GM23248 (cell line): ENCODE data around the gene TNIK. TPM values are rescaled to one million over a fixed set of nuclear protein-coding genes. Genes with fewer than 3 reads are reported as not detected.

Experiments used
- DNase-seq: peaks from one replicate; pipeline ENCODE4 v3.0.0-alpha.2; 2015
- H2AFZ ChIP-seq: fragments of 200-600 bp; sonication (generic); 2 replicates; pipeline ENCODE4 v1.6.1; 2016; ENCODE audit warnings: antibody characterized with exemption
- H3F3A ChIP-seq: fragments of 200-600 bp; sonication (generic); 2 replicates; pipeline ENCODE4 v1.6.1; 2016; ENCODE audit warnings: mild to moderate bottlenecking, antibody characterized with exemption, mixed run types; ENCODE audit not compliant: insufficient read depth
- H3K27ac ChIP-seq: fragments of 200-600 bp; sonication (generic); 2 replicates; pipeline ENCODE4 v1.5.1; 2016; ENCODE audit warnings: mild to moderate bottlenecking
- H3K27me3 ChIP-seq: fragments of 200-600 bp; sonication (generic); replicated peaks from 2 replicates; pipeline ENCODE4 v1.6.1; 2016; ENCODE audit warnings: mild to moderate bottlenecking; ENCODE audit not compliant: insufficient read depth
- H3K36me3 ChIP-seq: fragments of 200-600 bp; sonication (generic); 2 replicates; pipeline ENCODE4 v1.6.1; 2016; ENCODE audit warnings: low read depth, mild to moderate bottlenecking
- H3K4me1 ChIP-seq: fragments of 200-600 bp; sonication (generic); 2 replicates; pipeline ENCODE4 v1.6.1; 2016; ENCODE audit warnings: mild to moderate bottlenecking; ENCODE audit not compliant: insufficient read depth
- H3K4me2 ChIP-seq: fragments of 200-600 bp; sonication (generic); one replicate; pipeline ENCODE4 v1.6.1; 2016; ENCODE audit warnings: mild to moderate bottlenecking; ENCODE audit not compliant: unreplicated experiment
- H3K4me3 ChIP-seq: fragments of 200-600 bp; sonication (generic); 2 replicates; pipeline ENCODE4 v1.5.1; 2016; ENCODE audit warnings: mild to moderate bottlenecking
- H3K79me2 ChIP-seq: fragments of 200-600 bp; sonication (generic); 2 replicates; pipeline ENCODE4 v1.6.1; 2016; ENCODE audit warnings: mild to moderate bottlenecking; ENCODE audit not compliant: insufficient read depth
- H3K9ac ChIP-seq: fragments of 200-600 bp; sonication (generic); 2 replicates; pipeline ENCODE4 v1.6.1; 2016; ENCODE audit warnings: mild to moderate bottlenecking
- H3K9me2 ChIP-seq: fragments of 200-600 bp; sonication (generic); 2 replicates; pipeline ENCODE4 v1.6.1; 2016; ENCODE audit warnings: mixed run types, mild to moderate bottlenecking, moderate library complexity; ENCODE audit not compliant: insufficient read depth
- H3K9me3 ChIP-seq: fragments of 200-600 bp; sonication (generic); one replicate; pipeline ENCODE4 v1.6.1; 2017; ENCODE audit warnings: low read depth
- H4K20me1 ChIP-seq: fragments of 200-600 bp; sonication (generic); 2 replicates; pipeline ENCODE4 v1.6.0; 2016; ENCODE audit not compliant: insufficient read depth
- EZH2 ChIP-seq: fragments of 200-600 bp; sonication (generic); IDR thresholded peaks from 2 replicates; pipeline ENCODE4 v1.6.1; 2018; ENCODE audit warnings: antibody characterized with exemption, mild to moderate bottlenecking; ENCODE audit not compliant: insufficient read depth, poor library complexity, severe bottlenecking
- EZH2phosphoT487 ChIP-seq: fragments of 200-600 bp; sonication (generic); IDR thresholded peaks from 2 replicates; pipeline ENCODE4 v1.6.1; 2018; ENCODE audit warnings: antibody characterized with exemption, moderate library complexity, mild to moderate bottlenecking, low read depth; ENCODE audit not compliant: insufficient read depth
- whole genome bisulfite sequencing, 2 experiments: methylation state at CpG; one replicate each; pipeline ENCODE4 v1.1.6; 2015 to 2017; ENCODE audit warnings: low lambda C conversion rate in 2 of 2, low coverage in 1 of 2; ENCODE audit errors: missing lambda C conversion rate in 2 of 2; 5-methylcytosine and 5-hydroxymethylcytosine counted together
- in situ Hi-C: fragments of 300-500 bp; cut with MboI; formaldehyde crosslinking; loops from 2 replicates; pipeline ENCODE4 v1.15.0; 2020
- polyA plus RNA-seq: library from polyadenylated mRNA; unstranded; fragments of >200 nt; fragmentation: Nextera tagmentation; extraction: Ambion mirVana; gene quantifications from 2 replicates; pipeline ENCODE4 v1.2.1, GENCODE V29; 2016
- total RNA-seq: library from RNA; depleted of rRNA; stranded (reverse); fragments of >200 nt; shearing (Covaris generic); gene quantifications from 2 replicates; pipeline ENCODE4 v1.2.3, GENCODE V29; 2014

TNIK gene
- total and polyA plus RNA-seq, 2 experiments from 2014 or later = 0.80 to 2.3 TPM

DNA sequence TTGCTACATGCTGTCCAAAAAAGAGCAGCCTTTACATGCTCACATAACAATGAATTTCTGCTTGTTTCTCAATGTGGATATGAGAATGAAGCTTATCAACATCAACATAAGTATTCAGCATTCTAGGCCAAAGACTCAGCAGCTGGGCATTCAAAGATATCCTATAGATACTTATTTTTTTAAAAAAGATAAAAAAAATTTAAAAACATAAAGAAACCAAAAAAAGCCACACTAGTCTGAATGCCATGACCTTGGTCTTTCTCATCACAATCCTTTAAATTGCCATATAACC, 182.0 kb downstream of the TNIK start:
- no peak for DNase-seq
- in situ Hi-C loops = no loop called here
- Histone ChIP-seq H3K9me2 (no peaks in the 10 kb centered on the region), H3K27ac (no peak overlapping the region), H3K9me3 (no peaks in the 10 kb centered on the region), H3K79me2 (no peaks in the 10 kb centered on the region), H2AFZ (no peak overlapping the region), H3K9ac (no peak overlapping the region), H3K4me1 (0 out of 2 replicates have a peak, but pooled peaks cover 12% of the 10 kb centered on the region), H4K20me1 (no peaks in the 10 kb centered on the region), H3K27me3 (no peaks in the 10 kb centered on the region), H3K4me2 (no peak overlapping the region), H3K36me3 (no peaks in the 10 kb centered on the region), H3K4me3 (no peak overlapping the region), H3F3A (no peaks in the 10 kb centered on the region)
- TF ChIP-seq EZH2 (no peak), EZH2phosphoT487 (no peak)

DNA sequence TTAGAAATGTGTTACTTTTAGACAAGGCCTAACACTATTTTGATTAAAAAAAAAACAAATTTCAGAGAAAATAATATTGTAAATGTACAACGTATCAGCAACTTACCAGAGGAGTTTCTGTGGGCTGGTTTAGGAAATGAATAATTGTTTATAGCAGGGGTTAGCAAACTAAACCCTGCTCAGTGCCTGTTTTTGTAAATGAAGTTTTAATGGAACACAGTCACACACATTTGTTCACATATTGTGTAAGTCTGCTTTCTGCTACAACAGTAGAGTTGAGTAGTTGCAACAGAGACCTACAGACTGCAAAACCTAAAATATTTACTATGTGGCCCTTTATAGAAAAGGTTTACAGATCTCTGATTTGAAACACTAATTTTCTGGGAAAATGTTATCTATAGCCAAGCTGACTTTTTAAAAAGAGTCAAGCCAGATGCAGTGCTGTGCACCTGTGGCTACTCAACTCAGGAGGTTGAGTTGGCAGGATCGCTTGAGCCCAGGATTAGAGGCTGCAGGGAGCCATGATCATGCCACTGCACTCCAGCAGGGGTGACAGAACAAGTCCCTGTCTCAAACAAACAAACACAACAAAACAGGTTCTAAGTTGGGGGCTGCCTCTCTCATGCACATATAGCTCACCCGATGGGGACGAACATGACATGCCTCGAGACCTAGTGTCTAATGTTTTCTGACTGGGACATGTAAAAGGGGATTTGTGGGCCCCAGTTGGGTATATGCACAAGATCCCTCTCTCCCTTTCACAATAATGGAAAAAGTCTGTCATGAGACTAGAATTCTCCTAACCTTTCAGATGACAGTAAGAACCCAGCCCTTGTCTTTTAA, 182.5 kb downstream of the TNIK start:
- Histone ChIP-seq H3K79me2 (no peaks in the 10 kb centered on the region), H4K20me1 (no peaks in the 10 kb centered on the region), H2AFZ (no peak overlapping the region), H3K27ac (no peak overlapping the region), H3K9me3 (no peaks in the 10 kb centered on the region), H3K27me3 (no peaks in the 10 kb centered on the region), H3K9ac (no peak overlapping the region), H3K4me2 (no peak overlapping the region), H3K4me3 (no peak overlapping the region), H3F3A (no peaks in the 10 kb centered on the region), H3K9me2 (no peaks in the 10 kb centered on the region), H3K4me1 (0 out of 2 replicates have a peak, but pooled peaks cover 10% of the 10 kb centered on the region), H3K36me3 (no peaks in the 10 kb centered on the region)
- DNase-seq = no peak
- WGBS, 2 experiments = 79% methylated on average over 5 of the region's 5 CpGs
- in situ Hi-C loops = no loop called here
- TF ChIP-seq EZH2 (no peak), EZH2phosphoT487 (no peak)

- Histone ChIP-seq H3K9me2 (no peaks in the 10 kb centered on the region), H3K4me2 (no peak overlapping the region), H3K27me3 (no peaks in the 10 kb centered on the region), H4K20me1 (no peaks in the 10 kb centered on the region), H3F3A (no peaks in the 10 kb centered on the region), H3K27ac (no peak overlapping the region), H3K9ac (no peak overlapping the region), H3K36me3 (no peaks in the 10 kb centered on the region), H3K4me1 (0 out of 2 replicates have a peak, but pooled peaks cover 3% of the 10 kb centered on the region), H3K9me3 (no peaks in the 10 kb centered on the region), H3K79me2 (no peaks in the 10 kb centered on the region), H3K4me3 (no peak overlapping the region), H2AFZ (no peak overlapping the region)
- TF ChIP-seq EZH2phosphoT487 = no peak
- no peak for TF ChIP-seq EZH2
- DNase-seq = no peak
- 84 to 88% methylated on average over 3 of the region's 3 CpGs for WGBS, 2 experiments
- in situ Hi-C loops = no loop called here
These were observed 183.3 kb downstream of the TNIK start for GRCh38 chr3:171276923-171277322.

GRCh38 chr3:171274222-171274621, 186.0 kb downstream of the TNIK start:
- Histone ChIP-seq H3K27me3 (no peaks in the 10 kb centered on the region), H3K9ac (no peak overlapping the region), H3F3A (no peaks in the 10 kb centered on the region), H3K4me2 (no peak overlapping the region), H3K9me3 (no peaks in the 10 kb centered on the region), H3K27ac (no peak overlapping the region), H3K36me3 (no peaks in the 10 kb centered on the region), H4K20me1 (no peaks in the 10 kb centered on the region), H3K4me1 (no peaks in the 10 kb centered on the region), H3K9me2 (no peaks in the 10 kb centered on the region), H3K4me3 (no peak overlapping the region), H2AFZ (no peak overlapping the region), H3K79me2 (no peaks in the 10 kb centered on the region)
- TF ChIP-seq EZH2 = no peak
- no peak for TF ChIP-seq EZH2phosphoT487
- in situ Hi-C loops = no loop called here
- WGBS, 2 experiments = 86 to 91% methylated on average over 1 of the region's 1 CpG
- no peak for DNase-seq

DNA sequence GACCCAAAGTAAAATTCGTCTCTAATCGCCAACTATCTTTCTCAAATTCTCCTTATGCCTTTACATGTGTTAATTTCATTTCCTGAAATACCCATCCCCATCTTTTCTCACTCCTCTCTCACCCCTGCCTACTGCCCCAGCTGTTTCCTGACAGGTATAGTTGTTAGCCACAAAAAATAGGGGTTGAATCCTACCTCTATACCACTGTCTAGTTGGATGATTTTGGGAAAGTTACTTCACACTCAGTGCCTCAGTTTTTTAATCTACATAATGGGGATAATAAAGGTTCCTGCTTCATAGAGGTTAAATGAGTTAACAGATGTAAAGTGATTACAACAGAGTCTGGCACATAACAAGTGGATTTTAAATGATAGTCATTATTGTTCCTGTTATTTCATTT, 189.7 kb downstream of the TNIK start:
- H3K79me2 ChIP-seq = no peaks in the 10 kb centered on the region
- DNase-seq = no peak
- no peaks in the 10 kb centered on the region for H3K27me3 ChIP-seq
- no peak overlapping the region for H3K27ac ChIP-seq
- H3K9me2 ChIP-seq = no peaks in the 10 kb centered on the region
- no peaks in the 10 kb centered on the region for H4K20me1 ChIP-seq
- H3K4me2 ChIP-seq = no peak overlapping the region
- H3K4me1 ChIP-seq = 0 out of 2 replicates have a peak, but pooled peaks cover 3% of the 10 kb centered on the region
- no peak overlapping the region for H2AFZ ChIP-seq
- H3K9ac ChIP-seq = no peak overlapping the region
- no peaks in the 10 kb centered on the region for H3F3A ChIP-seq
- no peak overlapping the region for H3K4me3 ChIP-seq
- in situ Hi-C loops = no loop called here
- H3K36me3 ChIP-seq = no peaks in the 10 kb centered on the region
- TF ChIP-seq EZH2phosphoT487 (no peak), EZH2 (no peak)
- no peaks in the 10 kb centered on the region for H3K9me3 ChIP-seq
- 89 to 95% methylated on average over 2 of the region's 2 CpGs for WGBS, 2 experiments
